Immature natural killer cell (primary cell): ENCODE data around the gene CNGA2. TPM values are rescaled to one million over a fixed set of nuclear protein-coding genes. Genes with fewer than 3 reads are reported as not detected.

Experiments
- DNase-seq, 3 donors: peaks; one replicate each; pipeline ENCODE4 v3.0.0; 2022; ENCODE audit warnings: mixed read lengths in 1 of 3
- H3K27ac Mint-ChIP-seq, 6 donors: one replicate each; pipeline ENCODE4 v1.8.0; 2020; ENCODE audit warnings: mixed read lengths in 6 of 6, mild to moderate bottlenecking in 5 of 6, inconsistent platforms in 4 of 6, moderate library complexity in 3 of 6
- H3K27me3 Mint-ChIP-seq, 3 donors: one replicate each; pipeline ENCODE4 v1.8.0; 2020 to 2021; ENCODE audit warnings: low read depth in 3 of 3, mild to moderate bottlenecking in 3 of 3, mixed read lengths in 3 of 3, moderate library complexity in 3 of 3, inconsistent platforms in 1 of 3
- H3K36me3 Mint-ChIP-seq, 3 donors: one replicate each; pipeline ENCODE4 v1.8.0; 2020; ENCODE audit warnings: mixed read lengths in 3 of 3, inconsistent platforms in 2 of 3, mild to moderate bottlenecking in 2 of 3
- H3K4me1 Mint-ChIP-seq, 2 donors: one replicate each; pipeline ENCODE4 v1.8.0; 2020; ENCODE audit warnings: inconsistent platforms in 2 of 2, mild to moderate bottlenecking in 2 of 2, mixed read lengths in 2 of 2, moderate library complexity in 1 of 2
- H3K4me3 Mint-ChIP-seq, 5 donors: one replicate each; pipeline ENCODE4 v1.8.0; 2020; ENCODE audit warnings: mild to moderate bottlenecking in 5 of 5, mixed read lengths in 5 of 5, inconsistent platforms in 3 of 5, moderate library complexity in 3 of 5
- H3K9me3 Mint-ChIP-seq, 6 donors: one replicate each; pipeline ENCODE4 v1.8.0; 2020; ENCODE audit warnings: mild to moderate bottlenecking in 6 of 6, mixed read lengths in 6 of 6, inconsistent platforms in 4 of 6, moderate library complexity in 3 of 6
- polyA plus RNA-seq, 3 donors: library from polyadenylated mRNA; unstranded; fragments of 300-500 nt; fragmentation: Illumina TruSeq; gene quantifications; one replicate each; pipeline ENCODE4 v1.2.3, GENCODE V29; 2021

The CNGA2 gene
- polyA plus RNA-seq, 3 donors from 2014 or later, result not detected

DNA sequence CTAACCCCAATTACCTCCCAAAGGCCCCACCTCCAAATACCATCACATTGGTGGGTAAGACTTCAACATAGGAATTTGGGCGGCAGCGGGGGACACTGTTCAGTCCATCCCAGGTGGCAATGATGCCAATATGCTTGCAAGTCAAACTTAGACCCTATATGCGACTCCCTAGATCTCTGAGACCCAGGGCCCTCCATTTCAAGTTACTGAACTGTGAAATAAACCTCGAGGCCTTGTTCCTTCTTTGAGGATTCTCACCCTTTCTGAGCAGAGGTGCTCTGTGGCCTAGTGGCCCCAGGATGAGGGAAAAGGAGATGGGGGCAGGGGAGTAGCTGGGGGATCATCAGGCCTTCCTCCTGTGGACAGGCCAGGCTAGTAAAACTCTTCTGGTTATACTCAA, 44.7 kb downstream of the CNGA2 start:
- no peaks in the 10 kb centered on the region for H3K36me3 Mint-ChIP-seq
- H3K4me3 Mint-ChIP-seq, result no peak overlapping the region
- peaks cover 0 to 1% (median 0%) of the 10 kb centered on the region in 6 donors for H3K9me3 Mint-ChIP-seq
- H3K27ac Mint-ChIP-seq, result no peak overlapping the region
- H3K4me1 Mint-ChIP-seq, result no peaks in the 10 kb centered on the region
- no peak for DNase-seq
- H3K27me3 Mint-ChIP-seq, result peaks cover 0 to 2% (median 2%) of the 10 kb centered on the region in 3 donors

- H3K9me3 Mint-ChIP-seq, result no peaks in the 10 kb centered on the region
- H3K27ac Mint-ChIP-seq, result no peak overlapping the region
- no peak for DNase-seq
- no peak overlapping the region for H3K4me3 Mint-ChIP-seq
- H3K36me3 Mint-ChIP-seq, result no peaks in the 10 kb centered on the region
- H3K27me3 Mint-ChIP-seq, result peaks cover 0 to 2% (median 2%) of the 10 kb centered on the region in 3 donors
- no peaks in the 10 kb centered on the region for H3K4me1 Mint-ChIP-seq
Observed at GRCh38 chrX:151780621-151781020, 46.1 kb downstream of the CNGA2 start.

- peaks cover 0 to 1% (median 0%) of the 10 kb centered on the region in 3 donors for H3K27me3 Mint-ChIP-seq
- no peak overlapping the region for H3K27ac Mint-ChIP-seq
- H3K36me3 Mint-ChIP-seq, result no peaks in the 10 kb centered on the region
- no peaks in the 10 kb centered on the region for H3K4me1 Mint-ChIP-seq
- DNase-seq, result no peak
- no peaks in the 10 kb centered on the region for H3K9me3 Mint-ChIP-seq
- no peak overlapping the region for H3K4me3 Mint-ChIP-seq
Observed at GRCh38 chrX:151789179-151789800, 54.7 kb downstream of the CNGA2 start.

DNA sequence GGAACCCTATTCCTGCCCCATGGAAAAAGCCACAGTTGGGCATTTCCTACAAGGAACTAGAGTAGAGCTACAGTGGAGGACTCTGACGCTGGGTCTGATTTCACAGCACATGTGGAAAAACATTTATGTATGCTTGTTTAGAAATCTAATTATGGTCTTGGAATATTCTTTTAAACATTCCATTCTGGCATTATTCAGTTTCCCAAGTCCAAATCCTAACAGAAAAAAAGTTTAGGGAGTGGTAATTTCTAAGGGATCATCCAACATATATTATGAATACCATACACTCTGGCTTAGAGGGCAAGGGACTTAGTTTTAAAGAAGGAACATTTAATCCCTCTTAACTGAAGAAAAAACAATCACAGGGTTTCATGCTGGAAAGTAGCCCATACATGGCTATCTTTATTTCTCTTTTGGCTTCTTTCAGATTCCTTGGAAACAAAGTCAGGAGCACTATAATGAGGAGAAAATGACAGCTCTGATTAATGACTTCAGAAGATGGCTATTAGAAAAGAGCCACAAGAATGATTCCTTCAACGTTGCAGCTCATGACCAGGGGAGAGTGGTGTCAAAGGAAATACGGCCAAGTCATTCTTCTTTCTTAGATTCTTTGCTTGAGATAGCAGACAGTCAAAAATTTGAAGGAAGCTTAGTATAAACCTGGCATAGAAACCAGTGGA, 56.1 kb downstream of the CNGA2 start:
- no peaks in the 10 kb centered on the region for H3K9me3 Mint-ChIP-seq
- no peak overlapping the region for H3K27ac Mint-ChIP-seq
- DNase-seq, result no peak
- H3K4me1 Mint-ChIP-seq, result no peaks in the 10 kb centered on the region
- H3K36me3 Mint-ChIP-seq, result no peaks in the 10 kb centered on the region
- no peak overlapping the region for H3K4me3 Mint-ChIP-seq
- H3K27me3 Mint-ChIP-seq, result peaks cover 0 to 1% (median 0%) of the 10 kb centered on the region in 3 donors

DNA sequence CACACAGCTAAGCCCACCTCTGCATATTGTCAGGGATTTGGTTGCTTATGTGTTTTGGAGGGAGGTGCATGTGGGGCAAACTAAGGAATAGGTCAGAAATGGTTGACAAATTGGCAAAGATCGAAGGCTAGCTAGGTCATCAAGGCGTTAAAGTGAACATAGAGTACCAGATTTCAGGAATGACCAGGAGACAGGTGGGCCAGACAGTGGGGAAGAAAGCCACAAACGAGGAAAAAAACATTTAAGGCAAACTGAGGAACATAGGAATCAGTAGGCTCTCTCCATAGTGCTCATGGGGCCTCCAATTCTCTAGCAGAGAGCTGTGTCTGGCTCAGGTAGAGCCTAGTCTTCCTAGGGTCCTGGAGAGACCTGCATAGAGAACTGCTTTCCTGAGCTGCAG, 57.4 kb downstream of the CNGA2 start:
- Mint-ChIP-seq H3K9me3 (no peaks in the 10 kb centered on the region), H3K27me3 (peaks cover 0 to 3% (median 1%) of the 10 kb centered on the region in 3 donors), H3K36me3 (no peaks in the 10 kb centered on the region), H3K4me3 (no peak overlapping the region), H3K4me1 (no peaks in the 10 kb centered on the region), H3K27ac (no peak overlapping the region)
- DNase-seq, result no peak

- Mint-ChIP-seq H3K4me3 (no peak overlapping the region), H3K9me3 (no peaks in the 10 kb centered on the region), H3K36me3 (no peaks in the 10 kb centered on the region), H3K27ac (no peak overlapping the region), H3K27me3 (peaks cover 1 to 3% (median 3%) of the 10 kb centered on the region in 3 donors), H3K4me1 (no peaks in the 10 kb centered on the region)
- DNase-seq, result no peak
Observed at GRCh38 chrX:151792505-151792904, 58.0 kb downstream of the CNGA2 start.

DNA sequence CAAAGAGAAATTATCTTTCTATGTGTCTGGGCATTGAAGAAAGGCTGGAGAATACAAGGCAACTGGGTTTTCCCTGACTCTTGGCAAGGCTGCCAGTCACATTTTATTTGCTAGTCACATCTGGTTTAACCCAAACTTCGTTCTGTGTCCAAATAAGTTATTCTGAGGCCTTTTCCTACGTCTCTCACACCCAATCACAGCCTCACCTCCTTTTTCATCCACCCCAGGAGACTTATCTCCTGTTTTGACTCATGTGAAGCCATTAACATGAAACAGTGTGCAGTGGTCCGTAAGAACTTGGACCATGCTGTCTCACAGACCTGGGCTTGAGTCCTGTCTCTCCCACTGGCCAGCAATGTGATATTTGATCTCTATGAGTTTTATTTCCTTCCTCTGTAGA, 59.3 kb downstream of the CNGA2 start:
- Mint-ChIP-seq H3K4me1 (no peaks in the 10 kb centered on the region), H3K27ac (no peak overlapping the region), H3K27me3 (peaks cover 3% of the 10 kb centered on the region in 3 donors), H3K36me3 (no peaks in the 10 kb centered on the region), H3K4me3 (no peak overlapping the region), H3K9me3 (no peaks in the 10 kb centered on the region)
- DNase-seq, result no peak

Other genes starting within 250 kb of the CNGA2 start
- gene PASD1, start 171.1 kb upstream of the CNGA2 start, polyA plus RNA-seq, result not detected
- not detected for gene PRRG3, start 39.3 kb upstream of the CNGA2 start, polyA plus RNA-seq
- not detected for gene FATE1, start 18.7 kb upstream of the CNGA2 start, polyA plus RNA-seq
- gene MAGEA4, start 178.1 kb downstream of the CNGA2 start, polyA plus RNA-seq, result not detected
- not detected for gene GABRE, start 239.9 kb downstream of the CNGA2 start, polyA plus RNA-seq